NB4 (cell line): ENCODE measurements around the gene PDZK1IP1.

Experiments used
- POLR2A ChIP-seq: IDR thresholded peaks from 2 replicates; pipeline ENCODE4 v1.6.1; 2011; ENCODE audit warnings: mild to moderate bottlenecking; ENCODE audit not compliant: insufficient read length; ENCODE audit errors: extremely low read depth
- TF ChIP-seq, protein P1 (sequence below): IDR thresholded peaks from one replicate; pipeline ENCODE4 v1.5.1; 2012; ENCODE audit warnings: low read depth, low read length
- TF ChIP-seq, protein P2 (sequence below): IDR thresholded peaks from 2 replicates; pipeline ENCODE4 v1.6.1; 2011; ENCODE audit warnings: low read depth, low read length

GRCh38 chr1:47228644-47229030 is 38.8 kb upstream of the PDZK1IP1 start:
- TF ChIP-seq, protein P1, sequence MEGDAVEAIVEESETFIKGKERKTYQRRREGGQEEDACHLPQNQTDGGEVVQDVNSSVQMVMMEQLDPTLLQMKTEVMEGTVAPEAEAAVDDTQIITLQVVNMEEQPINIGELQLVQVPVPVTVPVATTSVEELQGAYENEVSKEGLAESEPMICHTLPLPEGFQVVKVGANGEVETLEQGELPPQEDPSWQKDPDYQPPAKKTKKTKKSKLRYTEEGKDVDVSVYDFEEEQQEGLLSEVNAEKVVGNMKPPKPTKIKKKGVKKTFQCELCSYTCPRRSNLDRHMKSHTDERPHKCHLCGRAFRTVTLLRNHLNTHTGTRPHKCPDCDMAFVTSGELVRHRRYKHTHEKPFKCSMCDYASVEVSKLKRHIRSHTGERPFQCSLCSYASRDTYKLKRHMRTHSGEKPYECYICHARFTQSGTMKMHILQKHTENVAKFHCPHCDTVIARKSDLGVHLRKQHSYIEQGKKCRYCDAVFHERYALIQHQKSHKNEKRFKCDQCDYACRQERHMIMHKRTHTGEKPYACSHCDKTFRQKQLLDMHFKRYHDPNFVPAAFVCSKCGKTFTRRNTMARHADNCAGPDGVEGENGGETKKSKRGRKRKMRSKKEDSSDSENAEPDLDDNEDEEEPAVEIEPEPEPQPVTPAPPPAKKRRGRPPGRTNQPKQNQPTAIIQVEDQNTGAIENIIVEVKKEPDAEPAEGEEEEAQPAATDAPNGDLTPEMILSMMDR = no peak
- TF ChIP-seq POLR2A = no peak
- TF ChIP-seq, protein P2, sequence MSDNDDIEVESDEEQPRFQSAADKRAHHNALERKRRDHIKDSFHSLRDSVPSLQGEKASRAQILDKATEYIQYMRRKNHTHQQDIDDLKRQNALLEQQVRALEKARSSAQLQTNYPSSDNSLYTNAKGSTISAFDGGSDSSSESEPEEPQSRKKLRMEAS = no peak
